ENCODE data around the gene NDUFV1.

- TF ChIP-seq POLR2AphosphoS5 (IDR thresholded peaks at IDR 0.05; ENCODE audit: borderline replicate concordance, low read depth, low read length) (no peak), EZH2 (IDR thresholded peaks at IDR 0.05) (no peak), FOXP2 (optimal IDR thresholded peaks at IDR 0.05; ENCODE audit: control extremely low read depth, extremely low read length, insufficient read depth) (no peak)
Measured at GRCh38 chr11:67577951-67578350, 28.8 kb upstream of the NDUFV1 start.
